Ascending aorta (tissue), 2 donors: ENCODE data around the gene LTBP2. TPM values are rescaled to one million over a fixed set of nuclear protein-coding genes. Genes with fewer than 3 reads are reported as not detected.

Experiments
- DNase-seq, 2 donors: peaks; one replicate each; pipeline ENCODE4 v3.0.0-alpha.2; 2019; ENCODE audit warnings: low spot score in 2 of 2
- H3K27ac ChIP-seq, 2 donors: fragments of 200-600 bp; sonication (generic); one replicate each; pipeline ENCODE4 v1.5.1; 2016 to 2017; ENCODE audit warnings: mild to moderate bottlenecking in 1 of 2
- H3K27me3 ChIP-seq: fragments of 200-600 bp; sonication (generic); one replicate; pipeline ENCODE4 v1.5.1; 2017
- H3K36me3 ChIP-seq, 2 donors: fragments of 200-600 bp; sonication (generic); one replicate each; pipeline ENCODE4 v1.5.1; 2016
- H3K4me1 ChIP-seq, 2 donors: fragments of 200-600 bp; sonication (generic); one replicate each; pipeline ENCODE4 v1.5.1; 2016 to 2017; ENCODE audit warnings: mild to moderate bottlenecking in 1 of 2
- H3K4me3 ChIP-seq, 2 donors: fragments of 200-600 bp; sonication (generic); one replicate each; pipeline ENCODE4 v1.5.1; 2016 to 2017; ENCODE audit warnings: mild to moderate bottlenecking in 1 of 2
- H3K9me3 ChIP-seq, 2 donors: fragments of 200-600 bp; sonication (generic); one replicate each; pipeline ENCODE4 v1.5.1; 2016
- intact Hi-C: fragments of 100-400 bp; cut with DNase I; formaldehyde crosslinking; loops from one replicate; pipeline ENCODE4 v1.15.1; 2023
- total RNA-seq: library from RNA; depleted of rRNA; stranded (reverse); fragments of >200 nt; gene quantifications from one replicate; pipeline ENCODE4 v1.1.0, GENCODE V29; 2016
- TF ChIP-seq, protein P1 (sequence below), 3 experiments: fragments of 200-600 bp in 2 of 3; fragments of 450-650 bp in 1 of 3; sonication (generic) in 2 of 3; IDR thresholded peaks; one replicate each; pipeline ENCODE4 v1.5.1; 2016 to 2019; ENCODE audit warnings: antibody characterized with exemption in 3 of 3, mild to moderate bottlenecking in 1 of 3, moderate library complexity in 1 of 3

Gene LTBP2
- total RNA-seq, 1 donor from 2014 or later: 383 TPM

DNA sequence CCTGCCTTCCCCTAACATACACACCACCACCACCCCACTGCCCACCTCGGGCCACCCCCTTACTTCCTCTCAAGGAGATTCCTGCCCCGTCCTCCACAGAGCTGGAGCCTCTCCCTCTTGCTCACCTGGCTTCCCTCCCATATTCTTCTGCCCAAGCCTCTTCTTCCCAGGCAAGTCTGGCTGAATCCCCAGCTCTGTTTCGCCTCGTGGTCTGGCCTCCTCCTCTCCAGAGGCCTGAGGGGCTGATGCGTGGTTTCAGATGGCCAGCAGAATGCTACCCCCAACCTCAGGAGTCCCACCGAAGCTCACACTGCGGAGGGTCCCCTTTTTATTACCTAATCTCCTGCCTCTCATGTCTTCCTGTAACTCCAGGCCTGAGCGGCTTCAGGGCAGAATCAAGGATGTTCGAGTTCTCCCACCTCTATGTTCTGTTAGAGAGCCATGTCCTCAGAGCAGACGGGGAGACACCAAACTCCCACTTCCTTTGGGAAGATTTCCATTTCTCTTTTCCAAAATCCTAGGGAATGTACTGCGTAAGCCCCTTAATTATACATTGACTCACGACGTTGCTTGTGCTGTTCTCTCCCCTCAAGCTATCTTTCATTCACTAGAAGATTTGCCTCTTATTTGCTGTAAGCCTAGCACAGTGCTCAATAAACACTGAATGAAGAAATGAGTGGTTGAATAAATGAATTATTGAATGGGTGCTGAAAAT, 33.9 kb upstream of the LTBP2 start:
- no peaks in the 10 kb centered on the region for H3K36me3 ChIP-seq
- no peak for DNase-seq
- H3K4me3 ChIP-seq: no peak overlapping the region
- H3K4me1 ChIP-seq: peaks cover 32 to 62% of the 10 kb centered on the region in 2 donors
- no peaks in the 10 kb centered on the region for H3K9me3 ChIP-seq
- intact Hi-C loops: loop anchor here (2.0 kb wide), 1 partner anchor 33 kb away; the partner anchor contains the start of gene LTBP2
- no peaks in the 10 kb centered on the region for H3K27me3 ChIP-seq
- TF ChIP-seq, protein P1, sequence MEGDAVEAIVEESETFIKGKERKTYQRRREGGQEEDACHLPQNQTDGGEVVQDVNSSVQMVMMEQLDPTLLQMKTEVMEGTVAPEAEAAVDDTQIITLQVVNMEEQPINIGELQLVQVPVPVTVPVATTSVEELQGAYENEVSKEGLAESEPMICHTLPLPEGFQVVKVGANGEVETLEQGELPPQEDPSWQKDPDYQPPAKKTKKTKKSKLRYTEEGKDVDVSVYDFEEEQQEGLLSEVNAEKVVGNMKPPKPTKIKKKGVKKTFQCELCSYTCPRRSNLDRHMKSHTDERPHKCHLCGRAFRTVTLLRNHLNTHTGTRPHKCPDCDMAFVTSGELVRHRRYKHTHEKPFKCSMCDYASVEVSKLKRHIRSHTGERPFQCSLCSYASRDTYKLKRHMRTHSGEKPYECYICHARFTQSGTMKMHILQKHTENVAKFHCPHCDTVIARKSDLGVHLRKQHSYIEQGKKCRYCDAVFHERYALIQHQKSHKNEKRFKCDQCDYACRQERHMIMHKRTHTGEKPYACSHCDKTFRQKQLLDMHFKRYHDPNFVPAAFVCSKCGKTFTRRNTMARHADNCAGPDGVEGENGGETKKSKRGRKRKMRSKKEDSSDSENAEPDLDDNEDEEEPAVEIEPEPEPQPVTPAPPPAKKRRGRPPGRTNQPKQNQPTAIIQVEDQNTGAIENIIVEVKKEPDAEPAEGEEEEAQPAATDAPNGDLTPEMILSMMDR (IDR thresholded peaks at IDR 0.05): no peak
- H3K27ac ChIP-seq: peak overlapping the region; percentile 65 to 84

DNA sequence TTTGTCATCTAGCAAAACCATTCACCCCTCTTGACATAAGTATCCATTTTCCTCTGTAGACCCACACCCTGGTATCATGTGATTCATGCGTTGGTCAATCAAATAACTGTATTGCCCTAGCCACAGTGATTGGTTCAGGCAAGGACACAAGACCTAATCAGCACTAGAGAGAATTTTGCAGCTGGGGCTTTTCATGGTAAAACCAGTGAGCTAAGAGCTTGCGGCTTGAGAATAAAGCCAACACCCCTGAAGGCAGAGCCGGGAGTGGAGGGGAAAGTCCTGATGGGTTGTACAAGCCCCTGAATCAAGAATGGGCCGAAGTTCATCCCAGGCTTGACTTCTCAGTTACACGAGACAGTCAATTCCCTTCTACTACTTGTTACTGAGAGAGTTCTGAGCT, 33.2 kb upstream of the LTBP2 start:
- Histone ChIP-seq H3K27ac (peak overlapping the region; percentile 65 to 84), H3K27me3 (no peaks in the 10 kb centered on the region), H3K9me3 (no peaks in the 10 kb centered on the region), H3K36me3 (no peaks in the 10 kb centered on the region), H3K4me3 (no peak overlapping the region), H3K4me1 (peaks cover 29 to 62% of the 10 kb centered on the region in 2 donors)
- intact Hi-C loops: loop anchor here (2.0 kb wide), 1 partner anchor 32 kb away; the partner anchor contains the start of gene LTBP2
- TF ChIP-seq, protein P1 (IDR thresholded peaks at IDR 0.05): no peak
- no peak for DNase-seq

GRCh38 chr14:74641601-74642391, 29.8 kb upstream of the LTBP2 start:
- Histone ChIP-seq H3K9me3 (no peaks in the 10 kb centered on the region), H3K27me3 (no peaks in the 10 kb centered on the region), H3K4me1 (peaks cover 9 to 55% of the 10 kb centered on the region in 2 donors), H3K4me3 (no peak overlapping the region), H3K36me3 (no peaks in the 10 kb centered on the region), H3K27ac (peak overlapping the region; percentile 62 to 76)
- intact Hi-C loops: no loop called here
- TF ChIP-seq, protein P1 (IDR thresholded peaks at IDR 0.05): no peak
- DNase-seq: no peak

DNA sequence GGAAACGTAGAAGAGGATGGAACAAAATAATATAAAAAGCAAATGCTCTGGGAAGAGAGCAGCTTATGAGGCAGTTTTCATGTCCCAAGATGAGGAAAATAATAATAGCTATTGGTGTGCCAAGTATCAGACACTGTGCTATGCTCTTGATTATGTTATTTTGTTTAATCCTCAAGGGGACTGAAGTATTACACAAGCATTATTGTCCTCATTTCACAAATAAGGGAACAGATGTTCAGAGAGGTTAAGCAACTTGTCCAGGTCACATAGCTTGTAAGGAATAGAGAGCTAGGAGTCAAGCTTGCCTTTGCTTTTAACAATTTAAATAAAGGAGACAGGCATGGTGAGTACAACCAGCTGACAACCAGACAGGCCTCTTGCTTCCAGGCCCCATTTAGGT, 26.9 kb upstream of the LTBP2 start:
- no peak overlapping the region for H3K4me3 ChIP-seq
- intact Hi-C loops: no loop called here
- H3K9me3 ChIP-seq: no peaks in the 10 kb centered on the region
- TF ChIP-seq, protein P1 (IDR thresholded peaks at IDR 0.05): no peak
- DNase-seq: no peak
- H3K27me3 ChIP-seq: no peaks in the 10 kb centered on the region
- H3K4me1 ChIP-seq: peaks cover 4 to 51% of the 10 kb centered on the region in 2 donors
- no peaks in the 10 kb centered on the region for H3K36me3 ChIP-seq
- peak overlapping the region; percentile 70 to 75 for H3K27ac ChIP-seq

GRCh38 chr14:74638066-74638465, 26.0 kb upstream of the LTBP2 start:
- TF ChIP-seq, protein P1 (IDR thresholded peaks at IDR 0.05): peak in 1 of 3 experiments; percentile 31
- Histone ChIP-seq H3K9me3 (no peaks in the 10 kb centered on the region), H3K27me3 (no peaks in the 10 kb centered on the region), H3K4me3 (no peak overlapping the region), H3K27ac (peak overlapping the region; percentile 70 to 75), H3K4me1 (peaks cover 3 to 46% of the 10 kb centered on the region in 2 donors), H3K36me3 (no peaks in the 10 kb centered on the region)
- intact Hi-C loops: no loop called here
- DNase-seq: no peak
